ENCODE results near the gene ZSCAN23. TPM values are rescaled to one million over a fixed set of nuclear protein-coding genes. Genes with fewer than 3 reads are reported as not detected.

ZSCAN23 gene
- total and polyA plus RNA-seq, 9 of the 15 experiments (the other 6 are each of a cell fraction or from before 2014, with no cell fraction given) = 0.05 to 0.29 (median 0.21) TPM; not detected in 1

DNA sequence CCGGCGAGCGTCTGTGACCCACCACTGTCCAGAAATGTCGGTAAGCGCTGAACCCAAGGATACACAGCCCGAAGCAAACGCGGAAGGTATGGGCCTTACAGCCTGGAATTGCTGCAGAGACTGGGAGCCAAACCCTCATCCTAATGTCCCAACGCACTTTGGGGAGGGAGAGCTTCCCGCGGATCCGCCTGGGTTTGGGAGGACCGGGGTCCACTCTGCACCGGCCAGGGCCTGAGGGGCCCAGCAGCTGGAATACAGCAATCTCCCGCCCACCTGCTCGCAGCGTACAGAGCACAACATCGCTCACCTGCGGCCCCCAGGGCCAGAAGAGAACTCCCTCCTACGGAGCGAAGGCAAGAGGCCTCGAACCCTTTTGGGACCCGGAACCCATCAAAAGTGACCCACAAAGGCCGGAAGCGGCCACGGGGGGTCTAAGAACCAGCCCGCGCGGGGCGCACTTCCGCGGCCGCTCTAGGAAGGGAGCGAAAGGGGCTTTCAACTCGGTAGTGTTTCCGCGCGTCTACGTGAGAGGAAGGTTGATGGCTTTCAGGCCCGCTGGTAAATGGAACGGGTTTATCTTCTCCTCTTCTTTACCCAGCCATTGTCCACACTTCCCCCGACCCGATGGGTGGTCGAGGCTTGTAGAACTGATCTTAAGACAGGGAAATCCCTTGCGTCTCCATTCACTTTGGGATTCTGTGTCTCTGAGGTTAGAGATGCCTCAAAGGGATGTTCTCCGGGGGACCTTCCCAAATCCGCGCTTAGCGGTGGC, 43.8 kb downstream of the ZSCAN23 start, which contains the start of gene ZSCAN12 (continued):
- TF ChIP-seq, protein P1, sequence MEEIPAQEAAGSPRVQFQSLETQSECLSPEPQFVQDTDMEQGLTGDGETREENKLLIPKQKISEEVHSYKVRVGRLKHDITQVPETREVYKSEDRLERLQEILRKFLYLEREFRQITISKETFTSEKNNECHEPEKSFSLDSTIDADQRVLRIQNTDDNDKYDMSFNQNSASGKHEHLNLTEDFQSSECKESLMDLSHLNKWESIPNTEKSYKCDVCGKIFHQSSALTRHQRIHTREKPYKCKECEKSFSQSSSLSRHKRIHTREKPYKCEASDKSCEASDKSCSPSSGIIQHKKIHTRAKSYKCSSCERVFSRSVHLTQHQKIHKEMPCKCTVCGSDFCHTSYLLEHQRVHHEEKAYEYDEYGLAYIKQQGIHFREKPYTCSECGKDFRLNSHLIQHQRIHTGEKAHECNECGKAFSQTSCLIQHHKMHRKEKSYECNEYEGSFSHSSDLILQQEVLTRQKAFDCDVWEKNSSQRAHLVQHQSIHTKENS (CRISPR knock-in tag; IDR thresholded peaks at IDR 0.05) = 0 out of 2 replicates have a peak, but pooled peaks have one; percentile 41
- TF ChIP-seq, protein P2, sequence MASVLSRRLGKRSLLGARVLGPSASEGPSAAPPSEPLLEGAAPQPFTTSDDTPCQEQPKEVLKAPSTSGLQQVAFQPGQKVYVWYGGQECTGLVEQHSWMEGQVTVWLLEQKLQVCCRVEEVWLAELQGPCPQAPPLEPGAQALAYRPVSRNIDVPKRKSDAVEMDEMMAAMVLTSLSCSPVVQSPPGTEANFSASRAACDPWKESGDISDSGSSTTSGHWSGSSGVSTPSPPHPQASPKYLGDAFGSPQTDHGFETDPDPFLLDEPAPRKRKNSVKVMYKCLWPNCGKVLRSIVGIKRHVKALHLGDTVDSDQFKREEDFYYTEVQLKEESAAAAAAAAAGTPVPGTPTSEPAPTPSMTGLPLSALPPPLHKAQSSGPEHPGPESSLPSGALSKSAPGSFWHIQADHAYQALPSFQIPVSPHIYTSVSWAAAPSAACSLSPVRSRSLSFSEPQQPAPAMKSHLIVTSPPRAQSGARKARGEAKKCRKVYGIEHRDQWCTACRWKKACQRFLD (CRISPR knock-in tag; IDR thresholded peaks at IDR 0.05) = 0 out of 2 replicates have a peak, but pooled peaks have one; percentile 63
- TF ChIP-seq MEF2A (IDR thresholded peaks at IDR 0.05; ENCODE audit: control insufficient read depth, low read depth, low read length) (peak; percentile 68), JUN (IDR thresholded peaks at IDR 0.05; ENCODE audit: borderline replicate concordance, low read depth, low read length) (peak; percentile 62; the same call in 1 of the 2 replicates), JUN (CRISPR knock-in tag; IDR thresholded peaks at IDR 0.05; ENCODE audit: borderline replicate concordance) (0 out of 2 replicates have a peak, but pooled peaks have one; percentile 78), HNRNPLL (IDR thresholded peaks at IDR 0.05; ENCODE audit: low read depth, low read length, poor library complexity, severe bottlenecking) (peak; percentile 83), GABPB1 (CRISPR knock-in tag; IDR thresholded peaks at IDR 0.05) (peak; percentile 99), SUPT5H (IDR thresholded peaks at IDR 0.05) (peak; percentile 97), RFX5 (IDR thresholded peaks at IDR 0.05; ENCODE audit: low read depth, low read length) (0 out of 2 replicates have a peak, but pooled peaks have one; percentile 39), ERF (CRISPR knock-in tag; IDR thresholded peaks at IDR 0.05) (0 out of 2 replicates have a peak, but pooled peaks have one; percentile 39), TEAD1 (CRISPR knock-in tag; IDR thresholded peaks at IDR 0.05) (peak; percentile 30 to 75; a peak in 2 of 4 replicates), KDM2B (CRISPR knock-in tag; IDR thresholded peaks at IDR 0.05) (peak; percentile 71; the same call in 1 of the 2 replicates), CBX5 (IDR thresholded peaks at IDR 0.05; ENCODE audit: borderline replicate concordance, low read depth) (no peak; the same call in 1 of the 2 replicates)
- TF ChIP-seq, protein P3, sequence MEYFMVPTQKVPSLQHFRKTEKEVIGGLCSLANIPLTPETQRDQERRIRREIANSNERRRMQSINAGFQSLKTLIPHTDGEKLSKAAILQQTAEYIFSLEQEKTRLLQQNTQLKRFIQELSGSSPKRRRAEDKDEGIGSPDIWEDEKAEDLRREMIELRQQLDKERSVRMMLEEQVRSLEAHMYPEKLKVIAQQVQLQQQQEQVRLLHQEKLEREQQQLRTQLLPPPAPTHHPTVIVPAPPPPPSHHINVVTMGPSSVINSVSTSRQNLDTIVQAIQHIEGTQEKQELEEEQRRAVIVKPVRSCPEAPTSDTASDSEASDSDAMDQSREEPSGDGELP (CRISPR knock-in tag; IDR thresholded peaks at IDR 0.05; ENCODE audit: borderline replicate concordance) = peak; percentile 92
- TF ChIP-seq, protein P4, sequence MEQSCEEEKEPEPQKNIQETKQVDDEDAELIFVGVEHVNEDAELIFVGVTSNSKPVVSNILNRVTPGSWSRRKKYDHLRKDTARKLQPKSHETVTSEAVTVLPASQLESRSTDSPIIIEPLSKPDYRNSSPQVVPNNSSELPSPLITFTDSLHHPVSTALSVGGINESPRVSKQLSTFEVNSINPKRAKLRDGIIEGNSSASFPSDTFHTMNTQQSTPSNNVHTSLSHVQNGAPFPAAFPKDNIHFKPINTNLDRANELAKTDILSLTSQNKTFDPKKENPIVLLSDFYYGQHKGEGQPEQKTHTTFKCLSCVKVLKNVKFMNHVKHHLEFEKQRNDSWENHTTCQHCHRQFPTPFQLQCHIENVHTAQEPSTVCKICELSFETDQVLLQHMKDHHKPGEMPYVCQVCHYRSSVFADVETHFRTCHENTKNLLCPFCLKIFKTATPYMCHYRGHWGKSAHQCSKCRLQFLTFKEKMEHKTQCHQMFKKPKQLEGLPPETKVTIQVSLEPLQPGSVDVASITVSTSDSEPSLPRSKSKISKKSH (CRISPR knock-in tag; IDR thresholded peaks at IDR 0.05) = no peak
- TF ChIP-seq, protein P5, sequence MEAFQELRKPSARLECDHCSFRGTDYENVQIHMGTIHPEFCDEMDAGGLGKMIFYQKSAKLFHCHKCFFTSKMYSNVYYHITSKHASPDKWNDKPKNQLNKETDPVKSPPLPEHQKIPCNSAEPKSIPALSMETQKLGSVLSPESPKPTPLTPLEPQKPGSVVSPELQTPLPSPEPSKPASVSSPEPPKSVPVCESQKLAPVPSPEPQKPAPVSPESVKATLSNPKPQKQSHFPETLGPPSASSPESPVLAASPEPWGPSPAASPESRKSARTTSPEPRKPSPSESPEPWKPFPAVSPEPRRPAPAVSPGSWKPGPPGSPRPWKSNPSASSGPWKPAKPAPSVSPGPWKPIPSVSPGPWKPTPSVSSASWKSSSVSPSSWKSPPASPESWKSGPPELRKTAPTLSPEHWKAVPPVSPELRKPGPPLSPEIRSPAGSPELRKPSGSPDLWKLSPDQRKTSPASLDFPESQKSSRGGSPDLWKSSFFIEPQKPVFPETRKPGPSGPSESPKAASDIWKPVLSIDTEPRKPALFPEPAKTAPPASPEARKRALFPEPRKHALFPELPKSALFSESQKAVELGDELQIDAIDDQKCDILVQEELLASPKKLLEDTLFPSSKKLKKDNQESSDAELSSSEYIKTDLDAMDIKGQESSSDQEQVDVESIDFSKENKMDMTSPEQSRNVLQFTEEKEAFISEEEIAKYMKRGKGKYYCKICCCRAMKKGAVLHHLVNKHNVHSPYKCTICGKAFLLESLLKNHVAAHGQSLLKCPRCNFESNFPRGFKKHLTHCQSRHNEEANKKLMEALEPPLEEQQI (IDR thresholded peaks at IDR 0.05) = peak; percentile 99
- TF ChIP-seq, protein P6, sequence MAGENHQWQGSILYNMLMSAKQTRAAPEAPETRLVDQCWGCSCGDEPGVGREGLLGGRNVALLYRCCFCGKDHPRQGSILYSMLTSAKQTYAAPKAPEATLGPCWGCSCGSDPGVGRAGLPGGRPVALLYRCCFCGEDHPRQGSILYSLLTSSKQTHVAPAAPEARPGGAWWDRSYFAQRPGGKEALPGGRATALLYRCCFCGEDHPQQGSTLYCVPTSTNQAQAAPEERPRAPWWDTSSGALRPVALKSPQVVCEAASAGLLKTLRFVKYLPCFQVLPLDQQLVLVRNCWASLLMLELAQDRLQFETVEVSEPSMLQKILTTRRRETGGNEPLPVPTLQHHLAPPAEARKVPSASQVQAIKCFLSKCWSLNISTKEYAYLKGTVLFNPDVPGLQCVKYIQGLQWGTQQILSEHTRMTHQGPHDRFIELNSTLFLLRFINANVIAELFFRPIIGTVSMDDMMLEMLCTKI (IDR thresholded peaks at IDR 0.05; ENCODE audit: partially characterized antibody) = no peak
